Kidney (tissue), 14 donors: ENCODE measurements around the gene NUMB. TPM values are rescaled to one million over a fixed set of nuclear protein-coding genes. Genes with fewer than 3 reads are reported as not detected.

Experiments used
- DNase-seq, 5 donors: peaks; one replicate each; pipeline ENCODE4 v3.0.0-alpha.2; 2013 to 2020
- FAIRE-seq: peaks from 2 replicates; lab custom pipeline; 2012; peaks lifted over from hg19 to GRCh38; lab: Jason Lieb, UNC
- H3K27ac ChIP-seq, 2 donors: one replicate each; pipeline ENCODE4 v1.7.0; 2013; ENCODE audit warnings: low read depth in 2 of 2, low read length in 2 of 2, inconsistent platforms in 1 of 2
- H3K27me3 ChIP-seq: one replicate; pipeline ENCODE4 v1.7.1; 2013; ENCODE audit warnings: low read length, inconsistent platforms; ENCODE audit not compliant: control insufficient read depth, insufficient read depth
- H3K36me3 ChIP-seq, 3 donors: one replicate each; pipeline versions ENCODE4 v1.7.0 to v1.7.1; 2013; ENCODE audit warnings: low read length in 3 of 3, control low read depth in 1 of 3, inconsistent platforms in 1 of 3; ENCODE audit not compliant: insufficient read depth in 3 of 3, control insufficient read depth in 2 of 3
- H3K4me1 ChIP-seq, 3 donors: one replicate each; pipeline versions ENCODE4 v1.7.0 to v1.7.1; 2013; ENCODE audit warnings: low read length in 3 of 3, inconsistent platforms in 1 of 3, low read depth in 1 of 3; ENCODE audit not compliant: control insufficient read depth in 2 of 3, insufficient read depth in 2 of 3
- H3K4me3 ChIP-seq, 3 donors: one replicate each; pipeline versions ENCODE4 v1.7.0 to v1.8.1; 2013; ENCODE audit warnings: low read length in 3 of 3, control low read depth in 1 of 3, inconsistent platforms in 1 of 3
- H3K9ac ChIP-seq, 3 donors: one replicate each; pipeline versions ENCODE4 v1.7.0 to v1.7.1; 2013; ENCODE audit warnings: low read length in 3 of 3, control low read depth in 1 of 3, inconsistent platforms in 1 of 3
- H3K9me3 ChIP-seq, 3 donors: one replicate each; pipeline versions ENCODE4 v1.7.0 to v1.7.1; 2013; ENCODE audit warnings: low read length in 3 of 3, control low read depth in 1 of 3, inconsistent platforms in 1 of 3; ENCODE audit not compliant: control insufficient read depth in 2 of 3, insufficient read depth in 1 of 3
- CTCF ChIP-seq: IDR thresholded peaks from 3 replicates; pipeline ENCODE4 v1.5.1; 2012; ENCODE audit warnings: mild to moderate bottlenecking, moderate library complexity, borderline replicate concordance; ENCODE audit not compliant: insufficient read depth; ENCODE audit errors: extremely low read depth
- intact Hi-C: fragments of 100-400 bp; cut with DNase I; formaldehyde crosslinking; loops from one replicate; pipeline ENCODE4 v1.11.1; 2022
- polyA plus RNA-seq: library from polyadenylated mRNA; stranded (reverse); fragments of 350-450 nt; fragmentation: Illumina TruSeq; extraction: RNeasy Lipid Tissue Mini Kit (QIAGEN cat#74804); gene quantifications from one replicate; pipeline ENCODE4 v1.2.3, GENCODE V29; 2014; ENCODE audit warnings: low read depth, low replicate concordance; ENCODE audit not compliant: insufficient read depth
- total RNA-seq: library from RNA; stranded (reverse); fragmentation: NEBNext Ultra II Directional; extraction: Animal tissue kit (Norgen Biotek cat#: 25700); gene quantifications from one replicate; pipeline ENCODE4 v1.2.1, GENCODE V29; 2021
- donor health status: control.
- donor health status: control.
- donor health status: control.
- donor health status: control.
- donor health status: control.
- donor health status: DM: yes; HTN: yes; CAD: no.
- donor health status: Normal renal cell carcinoma (clear cell type).

Gene NUMB
- total and polyA plus RNA-seq, 2 donors from 2014 or later, result 42.4 to 104 TPM

GRCh38 chr14:73428353-73428824 lies 30.0 kb downstream of the NUMB start:
- no peaks in the 10 kb centered on the region for H3K9me3 ChIP-seq
- H3K4me3 ChIP-seq, result no peak overlapping the region
- no peaks in the 10 kb centered on the region for H3K27me3 ChIP-seq
- no peak overlapping the region for H3K9ac ChIP-seq
- no peak for FAIRE-seq
- peak in 2 of 5 donors; percentile 18 to 38 for DNase-seq
- intact Hi-C loops, result no loop called here
- H3K36me3 ChIP-seq, result no peaks in the 10 kb centered on the region
- no peak for TF ChIP-seq CTCF
- peaks cover 0 to 26% (median 6%) of the 10 kb centered on the region in 3 donors for H3K4me1 ChIP-seq
- H3K27ac ChIP-seq, result peak overlapping the region; percentile 5 to 61

DNA sequence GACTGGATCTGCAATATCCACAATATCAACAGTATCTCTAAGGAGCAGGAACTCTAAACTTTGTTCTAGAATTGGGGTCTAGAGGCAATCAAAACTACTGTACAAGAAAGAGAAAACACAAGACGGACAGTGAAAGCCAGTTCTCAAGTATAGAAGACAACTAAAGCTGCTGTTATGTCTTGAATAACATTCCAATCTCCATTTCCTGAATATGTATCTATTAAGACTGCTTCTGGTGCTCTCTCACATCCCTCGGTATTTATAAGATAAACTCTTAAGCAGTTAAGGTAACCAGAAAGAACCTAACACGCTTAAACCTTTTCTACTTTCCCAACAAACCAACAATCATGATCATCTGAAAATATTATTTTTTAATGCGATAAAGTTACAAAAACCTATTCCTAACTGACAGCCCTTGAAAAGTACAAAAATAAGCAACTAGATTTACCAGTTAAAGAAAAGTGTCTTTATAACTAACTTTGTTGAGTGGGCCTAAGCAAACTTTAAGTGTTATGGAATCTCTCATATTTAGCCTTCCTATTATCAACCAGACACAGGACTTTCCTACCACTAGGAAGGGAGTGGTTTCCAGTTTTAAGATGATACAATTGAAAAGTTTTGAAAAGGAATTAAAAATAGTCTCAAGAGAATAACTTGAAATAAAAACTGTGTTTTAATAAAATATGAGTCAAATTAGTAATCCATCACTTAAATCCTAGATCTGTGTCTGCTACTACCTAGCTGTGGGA lies 30.7 kb downstream of the NUMB start:
- no peak overlapping the region for H3K9ac ChIP-seq
- intact Hi-C loops, result no loop called here
- H3K4me3 ChIP-seq, result no peak overlapping the region
- H3K36me3 ChIP-seq, result no peaks in the 10 kb centered on the region
- DNase-seq, result no peak
- H3K27me3 ChIP-seq, result no peaks in the 10 kb centered on the region
- H3K9me3 ChIP-seq, result no peaks in the 10 kb centered on the region
- no peak for TF ChIP-seq CTCF
- H3K4me1 ChIP-seq, result peaks cover 0 to 26% (median 6%) of the 10 kb centered on the region in 3 donors
- FAIRE-seq, result no peak
- peak overlapping the region; percentile 5 to 61 for H3K27ac ChIP-seq

DNA sequence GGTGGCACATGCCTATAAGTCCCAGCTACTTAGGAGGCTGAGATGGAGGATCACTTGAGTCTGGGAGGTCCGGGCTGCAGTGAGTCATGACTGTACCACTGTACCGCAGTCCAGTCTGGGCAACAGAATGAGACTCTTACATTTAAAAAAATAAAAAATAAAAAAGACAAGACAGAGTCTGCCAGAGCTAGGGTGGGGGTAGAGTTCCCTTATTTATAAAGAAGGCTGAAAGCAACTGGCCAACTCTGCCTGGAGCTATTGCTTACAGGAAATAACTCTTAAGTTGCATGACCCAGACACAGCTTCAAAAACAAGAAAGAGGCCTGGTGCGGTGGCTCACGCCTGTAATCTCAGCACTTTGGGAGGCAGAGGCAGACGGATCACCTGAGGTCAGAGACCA lies 31.5 kb downstream of the NUMB start:
- no peak for TF ChIP-seq CTCF
- DNase-seq (no peak), FAIRE-seq (no peak)
- Histone ChIP-seq H3K4me1 (peaks cover 0 to 18% (median 8%) of the 10 kb centered on the region in 3 donors), H3K9ac (no peak overlapping the region), H3K36me3 (no peaks in the 10 kb centered on the region), H3K27ac (peak overlapping the region; percentile 1 to 3), H3K27me3 (no peaks in the 10 kb centered on the region), H3K9me3 (no peaks in the 10 kb centered on the region), H3K4me3 (no peak overlapping the region)
- intact Hi-C loops, result no loop called here
